Neural cell (in vitro differentiated cells): Measurements from ENCODE around the gene GCN1. TPM values are rescaled to one million over a fixed set of nuclear protein-coding genes. Genes with fewer than 3 reads are reported as not detected.
"Not testable (repeated sequence)": the region's sequence is repeated elsewhere in the genome, so short reads cannot be mapped to it uniquely, and the experiment has no call there.

Source experiments
- H2AFZ ChIP-seq: fragments of 200-600, 300-800 bp; sonication (generic), shearing (Covaris generic); 2 replicates; pipeline ENCODE4 v1.6.0; 2014; ENCODE audit warnings: low read depth, mild to moderate bottlenecking, antibody characterized with exemption, low read length, moderate library complexity
- H3F3A ChIP-seq: fragments of 200-600 bp; shearing (Covaris generic); 2 replicates; pipeline ENCODE4 v1.6.1; 2016; ENCODE audit warnings: mild to moderate bottlenecking, moderate library complexity, mixed read lengths, antibody characterized with exemption, low read length; ENCODE audit not compliant: insufficient read depth, poor library complexity, severe bottlenecking
- H3K27ac ChIP-seq: fragments of 200-600, 300-800 bp; sonication (generic), shearing (Covaris generic); 2 replicates; pipeline ENCODE4 v1.5.1; 2014; ENCODE audit warnings: mild to moderate bottlenecking, low read length, moderate library complexity
- H3K27me3 ChIP-seq: fragments of 300-800, 200-600 bp; sonication (generic), shearing (Covaris generic); 2 replicates; pipeline ENCODE4 v1.6.0; 2014; ENCODE audit warnings: mild to moderate bottlenecking, low read depth, low read length, moderate library complexity; ENCODE audit not compliant: insufficient read depth
- H3K36me3 ChIP-seq: fragments of 300-800, 200-600 bp; sonication (generic), shearing (Covaris generic); 2 replicates; pipeline ENCODE4 v1.5.1; 2014; ENCODE audit warnings: mild to moderate bottlenecking, antibody characterized with exemption, low read length, moderate library complexity; ENCODE audit not compliant: insufficient read depth
- H3K4me2 ChIP-seq: fragments of 300-800, 200-600 bp; sonication (generic), shearing (Covaris generic); 2 replicates; pipeline ENCODE4 v1.6.0; 2014; ENCODE audit warnings: mild to moderate bottlenecking, low read length
- H3K4me3 ChIP-seq: fragments of 300-800, 200-600 bp; sonication (generic), shearing (Covaris generic); 2 replicates; pipeline ENCODE4 v1.5.1; 2014; ENCODE audit warnings: mild to moderate bottlenecking, low read length, moderate library complexity
- H3K79me2 ChIP-seq: fragments of 200-600 bp; shearing (Covaris generic); replicated peaks from 2 replicates; pipeline ENCODE4 v1.6.0; 2014; ENCODE audit warnings: mild to moderate bottlenecking, low read length, moderate library complexity; ENCODE audit not compliant: insufficient read depth
- H3K9ac ChIP-seq: fragments of 300-800, 200-600 bp; sonication (generic), shearing (Covaris generic); 2 replicates; pipeline ENCODE4 v1.6.1; 2016; ENCODE audit warnings: mild to moderate bottlenecking, low read length, mixed read lengths
- H3K9me2 ChIP-seq: fragments of 200-600 bp; shearing (Covaris generic); 2 replicates; pipeline ENCODE4 v1.6.1; 2016; ENCODE audit warnings: mild to moderate bottlenecking, low read length, mixed read lengths; ENCODE audit not compliant: insufficient read depth
- H3K9me3 ChIP-seq: fragments of 200-600, 300-800 bp; sonication (generic), shearing (Covaris generic); 2 replicates; pipeline ENCODE4 v1.6.1; 2016; ENCODE audit warnings: mild to moderate bottlenecking, mixed run types, low read length, moderate library complexity, mixed read lengths
- H4K20me1 ChIP-seq: fragments of 200-600 bp; shearing (Covaris generic); 2 replicates; pipeline ENCODE4 v1.6.1; 2016; ENCODE audit warnings: mild to moderate bottlenecking, mixed run types; ENCODE audit not compliant: insufficient read depth
- CTCF ChIP-seq: fragments of 450-650 bp; IDR thresholded peaks from 2 replicates; pipeline ENCODE4 v1.5.1; 2014; ENCODE audit warnings: antibody characterized with exemption, mild to moderate bottlenecking, moderate library complexity; ENCODE audit not compliant: poor library complexity, severe bottlenecking
- EP300 ChIP-seq: fragments of 450-650 bp; conservative IDR thresholded peaks from 2 replicates; pipeline ENCODE4 v1.6.1; 2014; ENCODE audit warnings: antibody characterized with exemption, mild to moderate bottlenecking, moderate library complexity; ENCODE audit not compliant: poor library complexity, severe bottlenecking
- EZH2 ChIP-seq: fragments of 200-600, 300-800 bp; shearing (Covaris generic), sonication (generic); IDR thresholded peaks from 2 replicates; pipeline ENCODE4 v1.6.1; 2014; ENCODE audit warnings: antibody characterized with exemption, low read length, borderline replicate concordance, mild to moderate bottlenecking; ENCODE audit not compliant: insufficient read depth, poor library complexity, severe bottlenecking
- MXI1 ChIP-seq: fragments of 450-650 bp; conservative IDR thresholded peaks from 2 replicates; pipeline ENCODE4 v1.6.1; 2014; ENCODE audit warnings: antibody characterized with exemption, mild to moderate bottlenecking; ENCODE audit not compliant: poor library complexity, severe bottlenecking
- POLR2AphosphoS5 ChIP-seq: IDR thresholded peaks from 2 replicates; pipeline ENCODE4 v1.6.1; 2012
- RAD21 ChIP-seq: fragments of 450-650 bp; conservative IDR thresholded peaks from 2 replicates; pipeline ENCODE4 v1.6.1; 2014; ENCODE audit warnings: antibody characterized with exemption, mild to moderate bottlenecking, moderate library complexity
- REST ChIP-seq: IDR thresholded peaks from 2 replicates; pipeline ENCODE4 v1.6.1; 2012; ENCODE audit warnings: borderline replicate concordance
- SMC3 ChIP-seq: fragments of 450-650 bp; conservative IDR thresholded peaks from 2 replicates; pipeline ENCODE4 v1.6.1; 2014; ENCODE audit warnings: antibody characterized with exemption, mild to moderate bottlenecking, moderate library complexity; ENCODE audit not compliant: poor library complexity
- TAF1 ChIP-seq: IDR thresholded peaks from 2 replicates; pipeline ENCODE4 v1.6.1; 2012; ENCODE audit warnings: low read depth
- polyA plus RNA-seq: library from polyadenylated mRNA; depleted of rRNA; stranded (reverse); fragments of >200 nt; gene quantifications from 2 replicates; pipeline ENCODE4 v1.2.3, GENCODE V29; 2014

The GCN1 gene
- polyA plus RNA-seq, 1 donor from 2014 or later: 21.5 TPM

- Histone ChIP-seq H3K9me2 (no peaks in the 10 kb centered on the region), H3K27me3 (no peaks in the 10 kb centered on the region), H3K79me2 (no peaks in the 10 kb centered on the region), H3K36me3 (peaks cover 6% of the 10 kb centered on the region), H3K4me3 (no peak overlapping the region), H4K20me1 (no peaks in the 10 kb centered on the region), H3K27ac (no peak overlapping the region), H3K9ac (no peak overlapping the region), H3K4me2 (no peak overlapping the region), H3K9me3 (no peaks in the 10 kb centered on the region), H3F3A (no peaks in the 10 kb centered on the region), H2AFZ (no peak overlapping the region)
- TF ChIP-seq CTCF: no peak
- TF ChIP-seq REST: no peak
- TF ChIP-seq EP300: no peak
- no peak for TF ChIP-seq MXI1
- TF ChIP-seq RAD21: no peak
- no peak for TF ChIP-seq EZH2
- no peak for TF ChIP-seq SMC3
- TF ChIP-seq TAF1: no peak
- TF ChIP-seq POLR2AphosphoS5: no peak
These were observed 12.7 kb upstream of the GCN1 start for GRCh38 chr12:120207227-120207626.

- not testable (repeated sequence) for H3K9me2 ChIP-seq, H3K9me3 ChIP-seq, H3K4me3 ChIP-seq, H3K36me3 ChIP-seq, H3K9ac ChIP-seq, H3K4me2 ChIP-seq, H3K27me3 ChIP-seq, H3F3A ChIP-seq, H3K79me2 ChIP-seq, H3K27ac ChIP-seq, H2AFZ ChIP-seq, H4K20me1 ChIP-seq
These were observed 12.3 kb upstream of the GCN1 start for GRCh38 chr12:120206781-120207180.

GRCh38 chr12:120206228-120206627, 11.7 kb upstream of the GCN1 start:
- Histone ChIP-seq H3K4me2 (no peak overlapping the region), H3K4me3 (no peak overlapping the region), H3K36me3 (peaks cover 6% of the 10 kb centered on the region), H3F3A (no peaks in the 10 kb centered on the region), H3K79me2 (no peaks in the 10 kb centered on the region), H3K9me3 (no peaks in the 10 kb centered on the region), H3K27me3 (no peaks in the 10 kb centered on the region), H3K27ac (no peak overlapping the region), H3K9ac (no peak overlapping the region), H2AFZ (no peak overlapping the region), H4K20me1 (no peaks in the 10 kb centered on the region), H3K9me2 (no peaks in the 10 kb centered on the region)
- TF ChIP-seq MXI1 (no peak), TAF1 (no peak), CTCF (no peak), EZH2 (no peak), EP300 (no peak), POLR2AphosphoS5 (no peak), SMC3 (no peak), REST (no peak), RAD21 (no peak)
